H54 (cell line): ENCODE measurements around the gene TIMM29.

Source experiments
- DNase-seq: peaks from one replicate; pipeline ENCODE4 v3.0.0; 2011; ENCODE audit warnings: low spot score, mixed read lengths; ENCODE audit not compliant: insufficient read length
- FAIRE-seq: peaks from 3 replicates; lab custom pipeline; 2011; peaks lifted over from hg19 to GRCh38; lab: Jason Lieb, UNC
- POLR2A ChIP-seq: IDR thresholded peaks from 2 replicates; pipeline ENCODE4 v1.6.1; 2011; ENCODE audit warnings: low read depth, mild to moderate bottlenecking, low read length

TIMM29 gene

GRCh38 chr19:10975374-10976130, 46.9 kb downstream of the TIMM29 start:
- DNase-seq (peak; percentile 51), FAIRE-seq (no peak)
- TF ChIP-seq POLR2A = no peak

DNA sequence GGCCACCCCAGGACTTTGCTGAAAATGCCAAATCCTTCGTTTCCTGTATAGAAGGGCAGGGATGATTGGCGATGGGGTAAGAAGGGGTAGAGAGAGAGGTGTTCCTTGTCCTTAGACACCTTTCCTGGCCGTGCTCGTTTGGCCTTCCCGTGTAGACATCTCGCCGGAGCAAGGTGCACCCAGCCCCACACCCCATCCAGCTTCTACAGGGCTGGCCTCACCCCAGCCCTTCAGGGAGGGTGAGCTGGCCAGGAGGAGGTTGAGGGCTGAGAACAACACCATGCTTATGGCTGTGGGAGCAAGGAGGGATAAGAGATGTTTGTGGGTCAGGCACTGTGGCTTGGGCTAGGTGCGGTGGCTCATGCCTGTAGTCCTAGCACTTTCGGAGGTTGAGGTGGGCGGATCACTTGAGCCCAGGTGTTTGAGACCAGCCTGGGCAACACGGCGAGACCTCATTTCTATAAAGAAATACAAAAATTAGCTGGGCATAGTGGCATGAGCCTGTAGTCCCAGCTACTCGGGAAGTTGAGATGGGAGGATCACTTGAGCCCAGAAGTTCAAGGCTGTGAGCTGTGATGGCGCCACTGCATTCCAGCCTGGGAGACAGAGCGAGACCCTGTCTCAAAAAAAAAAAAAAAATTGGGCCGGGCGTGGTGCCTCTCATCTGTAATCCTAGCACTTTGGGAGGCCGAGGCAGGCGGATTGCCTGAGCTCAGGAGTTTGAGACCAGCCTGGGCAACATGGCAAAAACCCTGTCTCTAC, 47.7 kb downstream of the TIMM29 start:
- FAIRE-seq (no peak), DNase-seq (no peak)
- no peak for TF ChIP-seq POLR2A

GRCh38 chr19:10977742-10978092, 49.1 kb downstream of the TIMM29 start:
- DNase-seq (no peak), FAIRE-seq (no peak)
- no peak for TF ChIP-seq POLR2A
